ENCODE data around the gene SLC30A10.
"Not testable (repeated sequence)": the region's sequence is repeated elsewhere in the genome, so short reads cannot be mapped to it uniquely, and the experiment has no call there.

The SLC30A10 gene

DNA sequence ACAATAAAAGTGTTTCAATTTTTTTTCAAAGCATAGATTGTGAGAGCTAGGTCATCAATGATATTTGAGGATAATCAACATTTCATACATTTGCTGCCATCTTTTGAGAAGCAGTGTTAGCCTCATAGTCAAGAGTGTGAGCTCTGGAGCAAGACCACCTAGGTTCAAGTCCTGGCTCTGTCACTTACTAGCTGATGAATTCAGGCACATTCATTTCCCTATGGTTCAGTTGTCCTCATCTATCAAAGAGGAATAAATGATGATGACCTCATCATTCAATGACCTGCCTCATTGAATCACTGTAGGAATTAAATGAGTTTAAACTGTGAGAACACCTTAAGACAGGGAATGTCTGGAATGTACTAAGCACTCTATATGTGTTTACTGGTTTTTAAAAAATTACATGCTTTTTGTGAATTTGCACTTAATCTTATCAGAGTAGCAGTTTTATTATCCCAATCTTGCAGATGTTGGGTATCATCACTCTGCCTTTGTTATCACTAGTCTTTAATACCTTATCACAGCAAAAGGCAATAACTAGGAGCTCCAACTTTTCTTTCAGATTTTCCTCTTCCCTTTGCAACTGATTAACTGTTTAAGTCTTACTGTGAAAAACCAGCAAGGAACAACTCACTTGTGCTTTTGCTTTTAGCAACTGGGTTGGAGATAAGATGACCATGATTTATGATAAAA, 47.4 kb downstream of the SLC30A10 start:
- TF ChIP-seq, protein P1, sequence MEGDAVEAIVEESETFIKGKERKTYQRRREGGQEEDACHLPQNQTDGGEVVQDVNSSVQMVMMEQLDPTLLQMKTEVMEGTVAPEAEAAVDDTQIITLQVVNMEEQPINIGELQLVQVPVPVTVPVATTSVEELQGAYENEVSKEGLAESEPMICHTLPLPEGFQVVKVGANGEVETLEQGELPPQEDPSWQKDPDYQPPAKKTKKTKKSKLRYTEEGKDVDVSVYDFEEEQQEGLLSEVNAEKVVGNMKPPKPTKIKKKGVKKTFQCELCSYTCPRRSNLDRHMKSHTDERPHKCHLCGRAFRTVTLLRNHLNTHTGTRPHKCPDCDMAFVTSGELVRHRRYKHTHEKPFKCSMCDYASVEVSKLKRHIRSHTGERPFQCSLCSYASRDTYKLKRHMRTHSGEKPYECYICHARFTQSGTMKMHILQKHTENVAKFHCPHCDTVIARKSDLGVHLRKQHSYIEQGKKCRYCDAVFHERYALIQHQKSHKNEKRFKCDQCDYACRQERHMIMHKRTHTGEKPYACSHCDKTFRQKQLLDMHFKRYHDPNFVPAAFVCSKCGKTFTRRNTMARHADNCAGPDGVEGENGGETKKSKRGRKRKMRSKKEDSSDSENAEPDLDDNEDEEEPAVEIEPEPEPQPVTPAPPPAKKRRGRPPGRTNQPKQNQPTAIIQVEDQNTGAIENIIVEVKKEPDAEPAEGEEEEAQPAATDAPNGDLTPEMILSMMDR (IDR thresholded peaks at IDR 0.05; ENCODE audit: insufficient read depth, low read depth, low read length, missing control alignments): no peak
- no peak for DNase-seq (ENCODE audit: low read depth)
- no peak overlapping the region for H3K4me3 ChIP-seq (ENCODE audit: low read length)

DNA sequence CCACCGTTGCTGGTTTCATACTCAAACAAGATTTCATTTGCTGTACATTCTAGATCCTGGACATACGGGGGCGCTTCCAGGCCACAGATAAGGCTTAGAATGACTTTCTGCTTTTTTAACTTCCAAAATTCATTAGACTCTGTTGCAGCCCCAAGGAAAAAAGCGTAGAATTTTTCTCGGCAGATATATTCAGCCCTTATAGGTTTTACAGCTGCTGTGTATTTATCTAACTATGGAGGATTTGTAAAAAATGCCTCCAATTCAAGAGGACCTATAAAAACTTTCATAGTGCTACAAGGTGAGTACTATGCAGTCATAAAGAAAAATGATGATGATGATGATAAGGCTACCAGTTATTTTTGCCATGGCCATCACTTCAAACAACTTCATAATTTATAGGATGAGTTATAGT, 51.6 kb downstream of the SLC30A10 start:
- TF ChIP-seq, protein P1 (IDR thresholded peaks at IDR 0.05; ENCODE audit: insufficient read depth, low read depth, low read length, missing control alignments): no peak
- H3K4me3 ChIP-seq (ENCODE audit: low read length): no peak overlapping the region
- DNase-seq (ENCODE audit: low read depth): peak; percentile 6

DNA sequence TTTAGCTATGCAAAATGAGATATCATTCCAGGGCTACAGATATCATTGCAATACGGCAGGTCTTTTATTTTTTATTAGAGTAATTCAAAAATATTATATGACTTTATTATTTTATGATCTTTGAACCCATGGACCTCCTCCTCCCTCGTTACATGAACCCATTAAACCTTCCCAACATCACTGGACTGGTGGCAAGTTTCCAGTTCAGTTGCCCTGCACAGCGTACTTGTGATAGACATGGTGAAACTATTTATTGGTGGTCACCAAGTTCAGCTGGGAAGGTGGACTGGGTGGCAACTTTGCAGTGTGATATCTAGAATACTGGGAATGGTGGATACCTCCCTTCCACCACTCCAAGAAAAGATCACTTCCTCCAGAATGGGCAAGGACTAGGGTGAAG, 52.5 kb downstream of the SLC30A10 start:
- no peak for DNase-seq (ENCODE audit: low read depth)
- no peak overlapping the region for H3K4me3 ChIP-seq (ENCODE audit: low read length)
- TF ChIP-seq, protein P1 (IDR thresholded peaks at IDR 0.05; ENCODE audit: insufficient read depth, low read depth, low read length, missing control alignments): no peak

DNA sequence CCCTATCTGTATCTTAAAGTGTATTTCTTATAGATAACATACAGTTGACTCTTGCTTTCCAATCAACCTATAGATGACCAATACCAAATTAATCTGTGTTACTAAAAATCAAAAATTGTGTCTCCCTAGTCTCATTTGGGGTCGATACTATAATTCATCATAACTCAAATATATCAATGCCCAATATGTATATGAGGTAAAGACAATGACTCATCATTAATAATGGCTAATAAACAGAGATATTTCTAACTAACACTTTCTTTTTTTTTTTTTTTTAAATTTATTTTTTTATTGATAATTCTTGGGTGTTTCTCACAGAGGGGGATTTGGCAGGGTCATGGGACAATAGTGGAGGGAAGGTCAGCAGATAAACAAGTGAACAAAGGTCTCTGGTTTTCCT, 55.8 kb downstream of the SLC30A10 start:
- H3K4me3 ChIP-seq (ENCODE audit: low read length); DNase-seq (ENCODE audit: low read depth): not testable (repeated sequence)

DNA sequence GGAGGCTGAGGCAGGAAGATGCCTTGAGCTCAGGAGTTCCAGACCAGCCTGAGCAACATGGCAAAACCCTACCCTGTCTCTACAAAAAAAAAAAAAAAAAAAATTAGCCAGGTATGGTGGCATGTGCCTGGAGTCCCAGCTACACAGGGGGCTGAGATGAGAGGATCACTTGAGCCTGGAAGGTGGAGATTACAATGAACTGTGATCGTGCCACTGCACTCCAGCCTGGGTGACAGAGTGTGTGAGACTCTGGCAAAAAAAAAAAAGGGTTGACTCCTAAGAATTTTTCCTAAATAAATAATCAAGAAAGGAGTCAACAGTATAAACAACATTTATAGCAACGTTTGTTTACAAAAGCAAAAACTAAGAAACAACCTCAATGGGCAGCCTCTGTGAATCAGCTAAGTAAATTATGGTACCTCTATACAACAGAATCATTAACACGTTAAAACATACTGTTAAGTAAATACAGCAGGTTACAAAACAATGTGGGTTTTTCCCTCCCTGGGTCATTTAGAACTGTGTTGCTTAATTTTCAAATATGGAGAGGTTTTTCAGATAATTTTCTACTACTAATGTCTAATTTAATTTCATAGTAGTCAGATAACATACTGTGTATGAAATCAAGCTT, 56.8 kb downstream of the SLC30A10 start:
- H3K4me3 ChIP-seq (ENCODE audit: low read length): no peak overlapping the region
- TF ChIP-seq, protein P1 (IDR thresholded peaks at IDR 0.05; ENCODE audit: insufficient read depth, low read depth, low read length, missing control alignments): no peak
- DNase-seq (ENCODE audit: low read depth): no peak

DNA sequence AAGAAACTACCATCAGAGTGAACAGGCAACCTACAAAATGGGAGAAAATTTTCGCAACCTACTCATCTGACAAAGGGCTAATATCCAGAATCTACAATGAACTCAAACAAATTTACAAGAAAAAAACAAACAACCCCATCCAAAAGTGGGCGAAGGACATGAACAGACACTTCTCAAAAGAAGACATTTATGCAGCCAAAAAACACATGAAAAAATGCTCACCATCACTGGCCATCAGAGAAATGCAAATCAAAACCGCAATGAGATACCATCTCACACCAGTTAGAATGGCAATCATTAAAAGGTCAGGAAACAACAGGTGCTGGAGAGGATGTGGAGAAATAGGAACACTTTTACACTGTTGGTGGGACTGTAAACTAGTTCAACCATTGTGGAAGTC, 59.7 kb downstream of the SLC30A10 start:
- not testable (repeated sequence) for H3K4me3 ChIP-seq (ENCODE audit: low read length); DNase-seq (ENCODE audit: low read depth)
